Muscle of back (tissue), 11 donors: ENCODE results near the gene PARP4. TPM values are rescaled to one million over a fixed set of nuclear protein-coding genes. Genes with fewer than 3 reads are reported as not detected.
A peak's percentile ranks its signal among the peaks of the same experiment; 100 is the strongest.
"Not testable (repeated sequence)": the region's sequence is repeated elsewhere in the genome, so short reads cannot be mapped to it uniquely, and the experiment has no call there.

ENCODE experiments used
- DNase-seq, 3 donors: peaks; one replicate each; pipeline versions ENCODE4 v3.0.0 to v3.0.0-alpha.2; 2013
- polyA plus RNA-seq, 10 donors: library from polyadenylated mRNA; unstranded; fragments of 120-200 nt; gene quantifications; one replicate each; pipeline ENCODE4 v1.2.1, GENCODE V29; 2013; ENCODE audit not compliant: insufficient read length in 10 of 10

Gene PARP4
- polyA plus RNA-seq, 10 donors = 24.7 to 30.3 (median 27.8) TPM

DNA sequence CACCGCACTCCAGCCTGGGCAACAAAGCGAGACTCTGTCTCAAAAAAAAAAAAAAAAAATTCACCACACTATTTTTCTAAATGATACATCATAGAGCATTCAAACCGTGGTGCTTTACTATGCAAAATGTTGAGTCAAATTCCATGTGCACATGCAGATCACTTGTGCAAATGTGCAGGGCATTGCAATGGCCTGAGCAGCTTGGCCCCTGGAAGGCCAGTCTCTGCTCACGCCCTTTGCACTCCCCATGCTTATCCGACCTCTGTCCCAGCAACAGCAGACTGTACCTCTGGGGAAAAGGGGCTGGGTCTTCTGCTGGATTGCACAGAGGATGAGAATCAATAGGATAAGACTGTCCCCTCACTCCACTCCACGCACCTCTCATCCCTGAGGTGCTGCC, 58.5 kb downstream of the PARP4 start:
- DNase-seq = no peak

DNA sequence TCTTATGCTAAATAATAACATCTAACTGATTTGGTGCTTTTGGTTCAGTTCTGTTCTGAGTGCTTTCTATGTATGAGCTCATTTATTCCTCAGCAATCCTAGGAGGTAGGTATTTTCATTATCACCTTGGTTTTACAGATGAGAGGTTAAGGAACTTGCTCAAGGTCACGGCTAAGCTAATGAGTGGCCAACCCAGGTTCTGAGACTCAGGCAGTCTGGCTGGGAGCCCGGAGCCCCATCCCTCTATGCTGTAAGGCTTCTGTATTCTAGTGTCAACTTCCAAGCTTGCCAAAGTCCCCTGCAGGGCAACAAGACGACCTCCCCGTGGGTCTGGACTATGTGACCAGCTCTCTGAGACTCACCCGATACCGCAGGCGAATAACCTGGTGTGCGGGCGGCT, 60.5 kb downstream of the PARP4 start:
- no peak for DNase-seq

DNA sequence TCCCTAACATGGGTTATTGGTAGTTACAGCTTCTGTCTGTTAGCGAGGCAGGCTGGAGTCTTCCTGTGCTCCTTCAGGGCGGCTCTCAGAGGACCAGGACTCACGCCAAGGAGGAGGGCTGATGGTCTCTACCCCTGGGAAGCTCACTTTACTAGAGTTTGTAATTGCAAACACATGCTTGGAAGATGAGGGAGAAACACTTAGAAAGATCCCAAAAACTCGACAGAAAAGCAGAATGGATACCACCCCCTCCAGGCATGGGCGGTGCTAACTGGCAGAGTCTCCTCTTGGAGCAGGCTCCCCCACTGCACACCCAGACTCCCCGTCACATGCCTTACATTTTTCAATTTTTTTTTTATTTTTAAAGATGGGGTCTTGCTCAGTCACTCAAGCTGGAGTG, 62.0 kb downstream of the PARP4 start:
- peak; percentile 19 to 88 (median 68) for DNase-seq

DNA sequence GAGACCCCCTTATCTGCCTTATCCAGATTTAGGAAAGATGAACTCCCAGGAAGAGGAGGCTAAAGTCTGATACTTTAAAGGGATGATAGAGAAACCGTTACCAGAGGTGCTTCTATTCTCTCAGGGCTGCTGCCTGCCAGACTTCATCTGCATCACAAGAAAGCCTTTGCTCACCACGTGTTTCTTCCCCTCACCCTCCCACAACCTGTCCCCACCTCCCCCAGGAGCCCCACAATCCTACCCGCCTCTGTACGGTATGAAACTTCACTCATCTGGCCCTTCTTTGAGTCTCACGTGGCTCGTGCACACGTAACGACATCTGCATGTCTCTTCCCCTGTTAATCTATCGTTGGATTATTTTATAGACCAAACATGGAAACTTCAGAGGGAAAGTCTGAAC, 67.7 kb downstream of the PARP4 start:
- DNase-seq = not testable (repeated sequence)

DNA sequence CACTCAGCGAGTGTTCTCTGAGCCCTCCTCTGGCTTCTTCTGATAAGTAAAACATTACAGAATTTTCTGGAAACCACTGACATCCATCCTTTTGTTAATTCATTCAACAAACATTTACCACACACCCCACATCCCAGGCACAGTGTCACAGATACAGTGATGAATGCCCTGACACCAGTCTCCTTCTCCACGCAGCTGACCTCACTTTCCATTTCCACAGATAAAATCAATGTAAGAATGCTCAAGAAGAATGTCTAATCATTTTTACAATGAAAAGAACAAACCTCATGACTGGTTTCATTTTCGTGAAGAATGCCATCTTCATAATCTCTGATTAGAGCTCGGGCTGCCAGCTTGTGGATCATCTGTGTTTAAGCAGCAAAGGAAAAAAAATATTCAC, 69.2 kb downstream of the PARP4 start:
- no peak for DNase-seq

DNA sequence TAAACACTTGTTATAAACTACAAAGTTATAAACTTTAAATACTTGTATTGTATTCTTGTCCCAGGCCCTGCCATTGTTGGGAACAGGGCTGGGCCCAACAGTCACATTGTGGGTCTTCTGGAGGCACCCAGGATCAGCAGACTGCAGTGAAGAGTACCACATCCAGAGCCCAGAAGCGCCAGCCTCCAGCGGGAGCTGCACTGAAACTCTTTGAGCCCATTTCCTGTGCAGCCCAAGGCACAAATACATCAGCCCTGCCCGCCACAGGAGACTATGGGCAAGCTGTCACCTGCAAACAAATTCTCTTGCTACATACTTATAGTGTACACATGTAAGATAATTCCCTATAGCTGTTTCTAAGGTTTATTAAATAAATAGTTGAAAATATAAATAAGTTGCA, 86.5 kb downstream of the PARP4 start:
- DNase-seq = not testable (repeated sequence)

DNA sequence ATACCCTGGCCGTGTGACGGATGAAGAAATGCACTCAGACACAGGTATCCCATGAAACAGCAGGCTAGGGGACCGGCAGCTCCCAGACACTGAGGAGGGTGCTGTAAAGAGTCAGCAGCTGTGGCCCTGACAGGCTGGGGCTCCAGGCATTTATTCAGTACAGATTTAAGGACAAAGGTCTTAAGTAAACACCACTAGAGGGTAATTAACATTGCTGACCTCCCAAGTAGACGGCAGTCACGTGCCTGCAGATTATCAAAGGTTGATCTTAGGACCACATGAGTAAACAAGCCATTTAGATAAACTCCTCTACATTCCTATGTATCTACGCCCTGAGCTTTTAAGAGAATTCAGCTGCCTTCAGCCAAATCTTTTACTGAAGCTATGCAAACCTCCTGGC, 92.9 kb downstream of the PARP4 start:
- not testable (repeated sequence) for DNase-seq

DNA sequence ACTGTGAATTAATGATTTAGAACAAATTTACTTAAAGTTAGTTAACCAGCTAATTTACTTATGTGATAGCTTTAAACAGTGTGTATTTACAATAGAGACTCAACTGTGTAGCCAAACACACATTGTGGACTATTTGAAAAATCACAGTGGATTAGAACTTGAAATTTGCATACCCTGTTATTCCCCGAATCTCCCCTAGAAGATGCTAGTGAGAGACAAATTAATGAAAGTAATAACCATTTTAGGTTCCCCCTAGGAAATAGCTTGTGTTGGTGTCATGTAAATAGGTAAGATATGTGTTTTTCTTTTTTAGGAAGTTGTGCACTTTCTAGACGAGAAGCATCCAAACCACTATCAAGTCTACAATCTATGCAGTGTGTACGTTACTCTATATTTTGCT, 104.7 kb downstream of the PARP4 start:
- no peak for DNase-seq

DNA sequence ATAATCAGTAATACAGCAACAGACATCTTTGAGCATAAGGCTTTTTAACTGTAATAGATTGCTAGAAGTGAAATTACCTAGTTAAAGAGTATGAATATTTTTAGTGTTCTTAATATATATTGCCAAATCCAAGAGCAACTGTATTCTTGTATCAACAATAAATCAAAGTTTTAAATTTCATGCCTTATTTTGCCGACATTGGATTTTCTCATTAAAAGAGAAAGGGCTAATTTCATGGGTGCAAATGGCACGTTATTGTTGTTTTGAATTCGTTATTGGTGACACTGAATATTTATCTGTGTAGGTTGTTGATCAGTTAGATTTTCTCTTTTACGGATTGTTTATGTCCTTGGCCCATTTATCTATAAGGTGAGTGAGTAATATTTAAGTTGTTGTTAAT, 106.1 kb downstream of the PARP4 start:
- DNase-seq = no peak

DNA sequence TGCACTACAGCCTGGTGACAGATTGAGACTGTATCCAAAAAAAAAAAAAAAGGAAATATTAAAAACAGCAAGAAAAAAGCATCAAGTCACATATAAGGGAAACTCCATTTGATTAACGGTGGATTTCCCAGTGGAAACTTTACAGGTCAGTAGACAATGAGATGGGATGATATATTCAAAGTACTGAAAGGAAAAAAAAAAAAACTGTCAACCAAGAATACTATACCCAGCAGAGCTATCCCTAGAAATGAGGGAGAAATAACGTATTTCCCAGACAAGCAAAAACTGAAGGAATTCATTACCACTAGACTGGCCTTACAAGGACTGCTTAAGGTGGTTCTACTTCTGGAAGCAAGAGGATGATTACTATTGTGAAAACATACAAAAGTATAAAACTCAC, 115.8 kb downstream of the PARP4 start:
- DNase-seq = no peak

DNA sequence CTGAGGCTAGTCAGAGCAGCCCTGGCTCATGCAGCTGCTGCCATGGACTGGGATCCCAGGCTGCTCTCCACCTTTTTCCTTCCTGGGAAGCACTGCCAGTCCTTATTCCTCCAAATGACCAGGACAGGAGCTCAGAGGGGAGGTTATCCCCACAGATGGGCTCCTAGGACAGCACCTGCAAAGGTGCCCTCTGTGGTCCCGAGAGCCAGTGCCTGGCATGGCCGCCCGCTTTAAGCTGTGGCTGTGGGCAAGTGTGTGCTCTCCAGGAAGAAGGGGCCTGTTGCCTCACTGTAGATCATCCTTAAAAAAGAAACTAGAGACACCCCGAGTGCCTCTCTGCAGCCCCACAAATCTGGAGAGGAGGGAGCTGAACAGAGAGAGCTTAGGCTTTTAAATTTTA, 119.6 kb downstream of the PARP4 start:
- DNase-seq = no peak

DNA sequence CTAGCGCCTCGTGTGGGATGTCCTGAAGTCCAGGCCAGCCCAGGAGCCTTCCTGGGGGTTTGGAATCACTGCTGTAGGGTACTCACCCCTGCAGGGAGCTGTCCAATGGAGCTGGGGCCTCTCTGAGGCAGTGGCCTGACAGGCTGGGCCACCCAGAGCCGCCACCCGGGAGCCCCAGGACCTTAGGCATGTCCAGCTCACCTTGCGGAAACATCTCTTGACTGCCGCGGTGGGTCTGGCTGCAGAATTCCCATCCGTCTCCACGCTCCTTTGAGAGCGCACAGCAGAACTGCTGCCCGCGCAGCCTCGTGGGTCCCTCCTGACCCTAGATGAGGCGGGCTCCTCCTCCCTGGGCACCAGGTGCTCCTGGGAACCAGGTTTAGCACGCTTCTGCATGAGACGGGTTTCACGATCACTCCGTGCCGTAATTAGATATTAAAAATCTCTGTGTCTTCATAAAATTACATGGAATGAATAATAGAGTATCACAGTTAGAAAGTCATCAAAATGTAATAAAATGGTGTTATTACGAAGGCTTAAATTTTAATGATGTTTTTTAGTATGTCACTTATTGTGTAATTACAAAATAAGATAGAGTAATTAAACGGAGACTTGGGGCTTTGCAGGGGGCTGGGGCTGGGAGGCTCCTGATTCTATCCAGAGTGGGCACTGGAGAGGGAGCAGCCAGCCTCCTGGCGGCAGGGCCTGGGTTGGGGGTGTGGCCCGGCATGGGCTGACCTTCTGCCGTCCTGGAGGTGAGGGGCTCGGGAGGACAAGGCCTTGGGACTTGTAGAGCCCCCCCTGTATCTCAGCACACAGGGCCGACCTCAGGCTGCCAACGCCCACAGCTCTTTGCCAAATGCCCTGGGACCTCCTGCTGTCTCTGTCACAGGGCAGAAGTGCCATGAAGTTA, 120.6 kb downstream of the PARP4 start:
- DNase-seq = not testable (repeated sequence)

DNA sequence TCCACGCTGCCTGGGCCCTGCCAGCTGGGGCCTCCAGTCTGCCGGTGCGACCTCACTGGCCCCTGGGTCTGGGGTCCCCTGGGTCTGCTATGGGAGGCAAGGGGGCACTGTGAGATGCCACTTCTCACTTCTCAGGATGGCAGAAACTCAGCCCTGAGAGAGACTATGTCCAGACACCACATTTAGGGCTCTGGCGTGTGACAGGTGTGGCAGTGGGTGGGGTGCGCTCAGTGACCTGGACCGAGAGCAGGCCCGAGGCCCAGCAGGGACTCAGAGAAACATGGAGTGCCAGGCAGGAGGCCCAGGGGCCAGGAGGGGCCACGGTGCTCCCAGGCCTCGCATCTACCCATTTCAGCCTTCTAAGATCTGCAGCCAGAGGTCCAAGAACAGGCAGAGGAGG, 121.8 kb downstream of the PARP4 start:
- DNase-seq = not testable (repeated sequence)

DNA sequence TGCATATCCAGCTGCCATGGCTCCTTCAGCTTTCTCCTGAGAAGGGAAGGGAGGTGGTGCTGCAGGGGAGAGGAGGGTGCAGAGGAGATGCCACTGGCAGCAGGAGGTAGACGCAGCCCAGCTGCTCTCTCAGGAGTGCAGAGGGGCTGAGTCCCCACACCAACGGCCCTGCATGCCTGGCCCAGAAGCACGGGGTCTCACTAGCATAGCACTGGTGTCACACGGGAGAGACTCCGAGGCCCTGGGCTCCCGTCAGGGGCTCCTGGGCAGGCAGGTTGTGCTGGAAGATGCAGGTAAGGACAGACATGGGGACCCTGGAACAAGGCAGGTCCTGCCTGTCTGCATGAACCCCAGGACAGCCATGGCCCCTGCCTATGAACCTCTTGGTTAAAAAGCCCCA, 123.1 kb downstream of the PARP4 start:
- DNase-seq = no peak

DNA sequence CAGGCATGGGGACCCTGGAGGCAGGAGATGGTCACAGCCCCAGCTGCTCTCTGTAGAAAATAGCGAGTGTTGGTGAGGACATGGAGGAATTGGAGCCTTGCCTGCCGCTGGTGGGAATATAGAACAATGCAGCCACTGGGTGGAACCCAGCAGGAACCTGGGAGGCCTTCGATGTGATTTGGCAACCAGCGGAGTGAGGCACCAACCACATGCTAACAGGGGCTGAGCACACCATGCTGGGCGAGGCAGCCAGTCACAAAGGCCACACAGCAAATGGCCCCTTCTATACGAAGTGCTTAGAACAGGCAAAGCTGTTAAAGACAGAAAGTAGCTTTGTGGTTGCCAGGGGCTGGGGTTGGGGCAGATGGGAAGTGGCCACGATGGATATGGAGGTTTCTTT, 123.8 kb downstream of the PARP4 start:
- not testable (repeated sequence) for DNase-seq

DNA sequence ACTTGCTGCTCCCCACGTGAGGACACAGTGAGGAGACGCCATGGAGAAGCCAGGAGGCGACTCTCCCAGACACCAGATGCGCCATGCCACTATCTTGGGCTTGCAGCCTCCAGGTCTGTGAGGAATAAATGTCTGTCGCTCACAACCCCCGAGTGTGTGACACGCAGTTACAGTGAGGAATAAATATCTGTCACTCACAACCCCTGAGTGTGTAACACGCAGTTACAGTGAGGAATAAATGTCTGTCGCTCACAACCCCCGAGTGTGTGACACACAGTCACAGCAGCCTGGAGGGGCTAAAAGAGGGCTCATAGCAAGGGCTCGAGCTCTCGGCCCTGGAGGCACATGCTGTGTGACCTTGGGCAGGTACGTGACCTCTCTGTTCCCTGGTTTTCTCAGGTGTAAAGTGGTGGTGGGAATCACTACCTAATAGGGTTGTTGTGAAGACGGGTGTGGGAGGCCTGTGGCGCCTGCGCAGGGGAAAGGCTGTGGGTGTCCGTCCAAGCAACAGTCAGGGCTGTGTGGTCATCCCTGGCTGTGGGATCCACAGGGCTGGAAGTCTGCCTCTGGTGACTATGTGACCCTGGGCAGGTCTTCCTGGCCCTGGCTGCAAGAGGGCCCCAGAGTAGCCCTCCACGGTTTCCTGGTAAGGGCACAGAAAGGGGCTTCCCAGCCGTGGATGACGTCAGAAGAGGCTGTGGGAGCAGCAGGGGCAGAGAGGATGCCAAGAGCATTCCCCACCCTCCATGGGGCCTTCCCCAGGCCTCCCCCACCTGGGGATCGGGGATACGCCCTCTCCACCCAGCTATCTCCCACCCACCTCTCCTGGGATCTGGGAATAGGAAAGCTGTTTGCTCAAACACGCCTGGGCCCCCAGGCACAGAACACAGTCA, 125.5 kb downstream of the PARP4 start:
- no peak for DNase-seq

DNA sequence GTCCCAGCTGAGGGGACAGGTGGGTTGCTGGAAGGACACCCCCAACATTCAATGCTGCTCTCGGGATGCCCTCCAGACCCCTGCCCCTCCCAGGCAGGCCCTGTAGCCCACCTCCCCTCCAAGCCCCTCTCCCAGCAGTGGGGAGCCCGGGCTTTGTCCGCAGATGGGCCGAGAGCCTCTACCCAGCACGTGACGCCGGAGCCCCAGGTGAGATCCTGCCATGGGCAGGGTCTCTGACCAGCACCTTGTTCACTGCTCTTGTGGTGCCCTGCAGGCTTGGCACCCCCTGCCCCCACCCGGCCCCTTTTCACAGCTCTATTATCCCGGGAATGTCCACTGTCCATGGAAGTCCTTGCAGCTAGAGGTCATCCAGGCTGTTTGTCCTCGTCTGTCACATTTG, 126.7 kb downstream of the PARP4 start:
- DNase-seq = no peak

DNA sequence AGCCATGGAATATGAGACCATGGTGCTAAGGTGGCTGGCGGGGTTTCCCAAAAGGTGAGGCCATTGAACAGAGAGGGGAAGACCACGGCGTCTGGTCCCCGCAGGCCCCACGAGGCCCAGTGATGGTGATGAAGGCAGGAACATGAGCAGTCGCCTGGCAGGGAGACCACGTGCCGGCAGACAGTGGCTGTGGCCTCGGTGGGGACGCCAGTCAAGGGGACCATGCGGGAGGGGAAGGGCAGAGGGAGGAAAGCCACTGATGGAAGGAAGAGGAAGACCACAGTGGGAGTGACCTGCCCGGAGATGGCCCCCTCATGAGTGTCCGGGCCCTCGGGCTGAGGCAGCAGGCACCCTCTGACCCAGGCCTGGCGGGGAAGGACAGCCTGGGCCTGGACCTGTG, 127.6 kb downstream of the PARP4 start:
- not testable (repeated sequence) for DNase-seq

DNA sequence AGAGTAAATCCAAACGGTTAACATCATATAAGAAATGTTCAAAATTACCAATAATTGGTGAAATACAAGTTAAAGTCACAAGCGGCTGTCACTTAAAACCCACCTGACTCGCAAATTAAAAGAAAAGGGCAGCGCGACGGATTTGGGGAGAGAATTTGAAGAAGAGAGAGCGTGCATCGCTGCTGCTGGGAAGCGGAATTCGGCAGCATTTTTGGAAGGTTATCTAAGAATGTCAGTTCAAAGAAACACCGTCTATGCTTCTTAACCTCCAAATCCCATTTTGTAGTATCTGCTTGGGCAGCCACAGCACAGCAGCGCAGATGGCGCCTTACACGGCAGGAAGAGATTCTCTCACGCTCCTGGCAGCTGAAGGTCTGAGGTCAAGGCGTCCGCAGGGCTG, 128.5 kb downstream of the PARP4 start:
- DNase-seq = not testable (repeated sequence)

DNA sequence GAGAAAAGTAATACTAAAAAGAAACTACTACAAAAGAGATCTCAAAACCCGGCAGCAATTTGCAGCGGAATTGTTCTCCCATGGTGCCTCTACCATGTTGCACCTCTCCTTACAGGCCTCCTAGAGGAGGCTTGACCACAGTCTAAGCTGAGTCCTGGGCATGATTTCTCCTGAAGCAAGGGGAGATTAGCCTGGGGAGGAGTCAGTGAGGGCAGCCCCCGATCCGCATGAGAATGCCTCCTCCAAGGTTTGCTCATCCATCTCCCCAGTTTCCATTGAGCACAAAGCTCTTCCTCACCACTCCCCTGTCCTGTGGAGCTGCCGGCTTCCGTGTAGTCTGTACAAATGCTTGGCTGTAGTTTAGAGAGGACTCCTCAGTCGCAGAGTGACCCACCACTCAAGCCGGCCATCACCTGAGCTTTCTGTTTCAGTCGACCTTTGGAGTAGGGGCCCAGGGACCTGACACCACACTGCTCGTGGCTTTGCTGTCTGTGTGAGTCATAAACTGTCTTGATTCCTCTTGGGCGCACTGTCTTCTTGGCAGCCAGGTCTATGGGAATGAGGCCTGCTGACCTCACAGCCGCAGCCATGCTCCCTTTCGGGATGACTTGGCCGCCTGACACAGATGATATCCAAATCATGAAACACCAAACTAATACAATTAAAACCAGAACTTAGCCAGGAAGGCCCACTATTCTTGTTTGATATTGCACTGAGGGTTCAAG, 130.9 kb downstream of the PARP4 start:
- DNase-seq = no peak

DNA sequence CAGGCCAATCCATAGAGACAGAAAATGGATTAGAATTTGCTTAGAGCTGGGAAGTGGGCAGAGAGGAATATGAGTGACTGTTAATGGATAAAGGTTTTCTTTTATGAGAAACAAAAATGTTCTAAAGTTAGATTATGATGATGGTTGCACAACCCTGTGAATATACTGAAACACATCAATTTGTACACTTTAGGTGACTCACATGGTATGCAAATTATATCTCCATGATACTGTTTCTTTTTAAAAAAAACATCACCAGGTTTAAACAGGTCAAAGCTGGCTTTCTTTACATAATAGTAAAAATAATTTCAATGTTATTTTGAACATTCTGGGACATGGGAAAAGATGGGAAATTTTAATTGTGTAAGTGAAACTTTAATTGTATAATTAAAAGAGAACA, 131.7 kb downstream of the PARP4 start:
- DNase-seq = not testable (repeated sequence)

DNA sequence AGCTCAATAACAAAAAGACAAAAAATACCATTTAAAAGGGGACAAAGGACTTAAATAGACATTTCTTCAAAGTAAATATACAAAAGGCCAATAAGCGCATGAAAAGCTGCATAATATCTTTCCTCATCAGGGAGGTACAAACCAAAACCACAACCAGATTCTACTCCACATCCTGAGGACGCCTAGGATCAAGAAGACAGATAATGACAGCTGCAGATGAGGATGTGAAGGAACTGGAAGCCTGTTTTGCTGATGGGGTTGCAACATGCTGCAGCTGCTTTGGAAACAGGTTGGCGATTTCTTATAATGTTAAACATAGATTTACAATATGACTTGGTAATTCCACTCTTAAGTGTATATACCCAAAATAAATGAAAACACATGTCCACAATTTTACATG, 132.4 kb downstream of the PARP4 start:
- DNase-seq = not testable (repeated sequence)
